Coronary artery (tissue), 2 donors: ENCODE measurements around the gene SMG6.

Experiments
- DNase-seq: peaks from one replicate; pipeline ENCODE4 v3.0.0-alpha.2; 2017; ENCODE audit warnings: low spot score
- H3K27ac ChIP-seq, 2 donors: fragments of 200-600 bp; sonication (generic); one replicate each; pipeline ENCODE4 v1.5.1; 2016 to 2019
- H3K4me3 ChIP-seq: fragments of 200-600 bp; sonication (generic); 2 replicates; pipeline ENCODE4 v1.5.1; 2016; ENCODE audit warnings: mild to moderate bottlenecking, moderate library complexity
- CTCF ChIP-seq: fragments of 200-600 bp; sonication (generic); IDR thresholded peaks from one replicate; pipeline ENCODE4 v1.5.1; 2019; ENCODE audit warnings: antibody characterized with exemption

Gene SMG6

GRCh38 chr17:2085648-2085949, 218.0 kb downstream of the SMG6 start:
- Histone ChIP-seq H3K4me3 (no peak overlapping the region), H3K27ac (peak overlapping the region; percentile 30 to 86)
- DNase-seq, result no peak
- TF ChIP-seq CTCF, result no peak

- no peak for DNase-seq
- H3K27ac ChIP-seq, result peak overlapping the region; percentile 58 to 86
- no peak overlapping the region for H3K4me3 ChIP-seq
- TF ChIP-seq CTCF, result no peak
These were observed 218.6 kb downstream of the SMG6 start for GRCh38 chr17:2084766-2085647.

GRCh38 chr17:2084036-2084765, 219.4 kb downstream of the SMG6 start:
- no peak for TF ChIP-seq CTCF
- no peak overlapping the region for H3K4me3 ChIP-seq
- DNase-seq, result no peak
- peak overlapping the region; percentile 58 to 86 for H3K27ac ChIP-seq

- TF ChIP-seq CTCF, result no peak
- DNase-seq, result no peak
- peak overlapping the region; percentile 58 to 86 for H3K27ac ChIP-seq
- H3K4me3 ChIP-seq, result no peak overlapping the region
These were observed 220.0 kb downstream of the SMG6 start for GRCh38 chr17:2083613-2084035.

GRCh38 chr17:2082003-2082781, 221.4 kb downstream of the SMG6 start:
- DNase-seq, result no peak
- Histone ChIP-seq H3K27ac (no peak overlapping the region), H3K4me3 (no peak overlapping the region)
- no peak for TF ChIP-seq CTCF

- no peak overlapping the region for H3K4me3 ChIP-seq
- no peak for TF ChIP-seq CTCF
- no peak overlapping the region for H3K27ac ChIP-seq
- DNase-seq, result no peak
These were observed 222.0 kb downstream of the SMG6 start for GRCh38 chr17:2081564-2081963.
